A204.1 (cell line): ENCODE data around the gene NAP1L1.
A peak's percentile ranks its signal among the peaks of the same experiment; 100 is the strongest.

Experiments used
- FAIRE-seq: peaks from 2 replicates; lab custom pipeline; 2012; peaks lifted over from hg19 to GRCh38; lab: Jason Lieb, UNC

NAP1L1 gene

DNA sequence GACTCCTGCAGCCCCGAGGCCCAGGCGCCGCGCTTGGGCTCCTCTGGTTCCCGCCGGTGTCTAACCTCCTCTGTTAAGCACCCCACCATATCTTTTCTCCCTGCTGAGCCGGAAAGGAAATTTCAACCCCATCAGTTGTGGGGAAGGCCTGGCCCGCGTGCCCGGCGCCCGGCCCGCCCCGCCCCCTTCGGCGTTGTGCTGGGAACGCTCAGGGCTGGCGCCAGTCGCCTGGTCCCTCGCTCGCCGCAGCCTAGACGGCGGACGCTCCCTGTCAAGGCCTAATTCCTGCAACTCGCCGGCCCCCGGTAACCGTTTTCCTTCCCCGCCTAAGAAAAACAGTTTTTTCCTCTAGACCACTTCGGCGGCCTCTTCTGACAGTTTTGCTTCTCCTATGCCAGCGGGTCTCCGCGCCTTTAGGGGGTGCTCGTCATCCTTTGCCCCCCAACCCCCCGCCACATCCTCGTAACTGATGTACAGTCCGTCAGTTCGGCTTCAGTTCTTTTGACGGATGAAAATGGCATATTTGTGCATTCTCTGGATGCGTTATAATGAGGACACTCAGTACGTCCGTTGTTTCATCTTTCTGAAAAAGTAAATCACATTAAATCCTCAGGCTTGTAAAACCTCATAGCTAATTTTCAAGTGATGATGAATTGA, 506 bp upstream of the NAP1L1 start:
- no peak for FAIRE-seq

- FAIRE-seq: no peak
Measured at GRCh38 chr12:76083246-76083903, 1.1 kb downstream of the NAP1L1 start.

- FAIRE-seq: no peak
Measured at GRCh38 chr12:76081909-76082308, 2.6 kb downstream of the NAP1L1 start.

DNA sequence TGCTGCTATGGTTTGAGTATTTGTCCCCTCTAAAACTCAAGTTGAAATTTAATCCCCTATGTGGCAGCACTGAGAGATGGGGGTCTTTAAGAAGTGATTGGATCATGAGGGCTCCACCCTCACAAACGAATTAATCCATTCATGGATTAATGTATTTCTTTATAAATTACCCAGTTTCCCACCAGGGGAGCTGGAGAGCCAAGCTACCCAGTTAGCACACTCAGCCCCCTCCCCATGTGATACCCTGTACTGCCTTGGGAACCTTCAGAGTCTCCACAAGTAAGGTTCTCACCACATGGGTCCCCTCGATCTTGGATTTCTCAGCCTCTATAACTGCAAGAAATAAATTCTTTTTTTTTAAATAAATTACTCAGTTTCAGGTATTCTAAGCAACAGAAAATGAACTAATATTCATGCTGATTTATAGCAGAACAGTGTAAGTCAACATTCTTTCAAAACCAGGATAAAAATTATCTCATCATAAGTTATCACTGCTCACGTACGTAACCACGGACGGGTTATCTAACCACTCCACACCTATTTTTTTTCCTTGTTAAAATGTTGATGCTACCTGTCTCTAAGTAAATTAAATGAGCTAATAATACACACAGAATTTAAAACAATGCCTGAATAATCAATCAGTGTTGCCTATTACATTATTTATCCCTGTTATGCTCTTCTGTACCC, 3.6 kb downstream of the NAP1L1 start:
- FAIRE-seq: no peak

DNA sequence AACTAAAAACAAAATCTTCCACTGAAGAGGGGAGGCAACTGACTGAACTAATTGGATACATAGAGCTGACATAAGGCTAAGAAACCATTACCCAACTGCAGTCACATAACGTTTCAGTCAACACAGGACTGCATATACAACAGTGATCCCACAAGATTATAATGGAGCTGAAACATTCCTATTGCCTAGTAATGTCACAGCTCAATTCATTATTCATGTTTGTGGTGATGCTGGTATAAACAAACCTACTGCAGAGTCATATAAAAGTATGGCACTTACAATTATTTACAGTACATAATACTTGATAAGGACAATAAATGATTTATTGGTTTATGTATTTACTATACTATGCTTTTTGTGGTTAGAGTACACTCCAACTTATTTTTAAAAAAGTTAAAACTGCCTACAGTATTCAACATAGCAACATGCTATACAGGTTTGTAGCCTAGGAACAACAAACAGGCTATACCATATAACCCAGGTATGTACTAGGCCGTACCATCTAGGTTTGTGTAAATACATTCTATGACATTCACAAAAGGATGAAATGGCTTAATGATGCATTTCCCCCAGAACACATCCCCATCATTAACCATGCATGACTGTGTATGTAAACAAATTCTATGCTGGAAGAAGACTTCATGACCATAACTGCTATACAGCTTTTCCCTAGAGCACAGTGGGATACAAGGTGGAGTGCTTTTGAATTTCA, 4.3 kb downstream of the NAP1L1 start:
- no peak for FAIRE-seq

- no peak for FAIRE-seq
Measured at GRCh38 chr12:76078748-76079147, 5.7 kb downstream of the NAP1L1 start.

- FAIRE-seq: no peak
Measured at GRCh38 chr12:76075448-76075847, 9.0 kb downstream of the NAP1L1 start.

DNA sequence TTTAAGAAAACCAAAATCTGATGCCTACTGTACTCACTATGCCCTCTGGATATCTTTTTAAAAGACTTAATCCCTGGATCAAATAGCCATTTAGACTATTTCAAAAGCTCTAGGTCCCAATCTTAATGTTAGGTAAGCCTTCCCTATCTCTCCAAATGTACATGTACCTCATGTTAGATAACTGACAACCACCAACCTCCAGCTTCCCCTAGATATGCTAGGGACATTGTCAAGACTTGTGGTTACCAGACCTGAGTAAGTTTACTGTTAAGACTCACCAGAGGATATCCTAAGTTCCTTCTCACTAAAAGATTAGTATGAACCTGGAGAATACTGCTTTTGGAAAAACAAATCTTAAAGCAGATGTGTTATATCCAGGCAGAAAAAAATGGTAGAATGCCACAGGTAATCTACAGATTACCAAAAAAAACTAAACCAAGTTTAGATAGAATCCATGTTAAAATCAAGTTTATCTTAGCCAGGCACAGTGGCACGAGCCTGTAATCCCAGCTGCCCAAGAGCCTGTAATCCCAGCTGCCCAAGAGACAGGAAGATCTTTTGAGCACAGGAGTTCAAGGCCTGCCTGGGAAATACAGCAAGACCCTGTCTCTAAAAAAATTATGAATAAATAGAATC, 9.7 kb downstream of the NAP1L1 start:
- FAIRE-seq: no peak

GRCh38 chr12:76073561-76073960, 10.9 kb downstream of the NAP1L1 start:
- no peak for FAIRE-seq

DNA sequence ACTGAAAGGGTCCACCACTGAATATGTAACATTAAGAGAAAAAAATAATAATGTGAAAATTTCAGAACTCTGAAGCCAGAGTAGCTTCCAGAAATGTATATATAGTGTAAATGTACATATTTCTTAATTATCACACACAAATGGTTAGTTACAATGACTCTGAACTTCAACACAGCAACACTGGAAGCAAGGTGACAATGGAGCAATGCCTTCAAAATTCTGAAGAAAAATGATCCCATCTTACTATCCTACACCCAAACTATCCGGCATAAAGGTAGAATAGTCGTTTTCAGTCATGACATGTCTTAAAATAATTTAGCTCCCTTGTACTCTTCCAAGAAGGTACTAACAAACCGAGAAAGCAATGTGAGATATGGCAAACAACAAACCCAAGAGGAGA, 11.9 kb downstream of the NAP1L1 start:
- no peak for FAIRE-seq

DNA sequence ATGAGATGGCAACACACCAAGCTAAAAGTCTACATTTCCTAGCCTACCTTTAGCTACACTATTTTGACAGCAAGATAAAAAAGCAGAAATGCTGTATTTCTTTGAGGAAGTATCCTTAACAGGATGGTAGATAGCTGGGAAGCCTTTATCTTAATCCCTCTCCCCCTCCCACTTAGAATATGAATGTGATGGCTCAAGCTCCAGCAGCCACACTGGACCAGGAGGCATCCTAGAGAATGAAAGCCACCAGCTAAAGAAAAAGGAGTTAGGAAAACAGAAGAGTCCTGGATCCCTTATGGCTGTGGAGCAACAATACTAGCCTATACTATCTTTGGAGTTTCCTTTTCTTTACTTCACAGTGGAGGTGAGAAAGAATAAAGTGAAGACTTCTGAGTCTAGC, 15.1 kb downstream of the NAP1L1 start:
- FAIRE-seq: no peak

GRCh38 chr12:76065917-76066316, 18.6 kb downstream of the NAP1L1 start:
- FAIRE-seq: no peak

GRCh38 chr12:76064904-76065303, 19.6 kb downstream of the NAP1L1 start:
- peak; percentile 46 for FAIRE-seq

DNA sequence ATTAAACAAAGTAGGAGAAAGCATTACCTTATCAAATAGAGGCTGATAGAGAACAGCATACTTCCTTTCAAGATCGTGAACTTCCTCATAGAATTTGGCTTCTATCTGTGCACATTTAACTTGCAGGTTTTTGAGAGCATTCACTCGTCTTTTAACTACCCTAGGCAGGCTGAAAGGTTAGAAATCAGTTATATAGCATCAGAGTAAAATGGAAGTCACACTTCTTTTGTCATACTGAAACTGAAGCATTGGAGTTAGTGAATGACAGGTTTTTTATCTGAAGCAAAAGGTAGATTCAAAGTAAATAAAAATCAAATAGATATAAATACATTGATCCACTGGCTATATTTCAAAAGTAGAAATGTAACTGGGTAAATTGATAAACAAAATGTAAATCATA, 24.4 kb downstream of the NAP1L1 start:
- no peak for FAIRE-seq

GRCh38 chr12:76057326-76057725, 27.2 kb downstream of the NAP1L1 start:
- FAIRE-seq: no peak

- no peak for FAIRE-seq
Measured at GRCh38 chr12:76055393-76055792, 29.1 kb downstream of the NAP1L1 start.

DNA sequence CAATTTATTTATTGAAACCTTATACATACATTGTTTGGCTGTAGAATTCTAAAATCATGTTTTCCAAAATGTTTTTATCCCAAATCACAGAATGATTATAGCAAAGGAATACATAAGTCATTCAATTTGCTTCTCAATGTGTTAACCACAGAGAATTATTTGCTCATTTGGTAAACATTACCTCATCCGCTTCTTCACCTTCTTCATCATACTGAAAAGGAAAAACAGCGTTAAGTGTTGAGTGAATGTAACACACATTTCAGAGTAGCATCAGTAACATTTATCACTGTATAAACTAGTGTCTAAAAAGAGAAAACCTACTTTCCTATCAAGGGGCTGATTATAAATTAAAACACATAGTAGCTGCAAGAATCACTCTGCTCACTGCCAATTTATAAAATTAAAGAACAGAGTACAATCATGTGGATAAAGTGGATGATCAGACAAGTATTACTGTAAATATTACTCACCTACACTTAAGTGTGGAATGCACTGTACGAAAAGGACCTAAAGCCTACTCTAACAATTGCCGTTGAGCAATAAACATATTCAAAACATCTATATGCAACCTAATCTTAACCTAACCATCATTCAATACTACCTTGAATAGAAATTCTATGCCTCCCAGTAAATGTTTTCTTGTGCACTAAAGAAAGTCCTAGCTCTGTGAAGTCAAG, 34.8 kb downstream of the NAP1L1 start:
- no peak for FAIRE-seq

GRCh38 chr12:76047742-76048141, 36.7 kb downstream of the NAP1L1 start:
- no peak for FAIRE-seq

DNA sequence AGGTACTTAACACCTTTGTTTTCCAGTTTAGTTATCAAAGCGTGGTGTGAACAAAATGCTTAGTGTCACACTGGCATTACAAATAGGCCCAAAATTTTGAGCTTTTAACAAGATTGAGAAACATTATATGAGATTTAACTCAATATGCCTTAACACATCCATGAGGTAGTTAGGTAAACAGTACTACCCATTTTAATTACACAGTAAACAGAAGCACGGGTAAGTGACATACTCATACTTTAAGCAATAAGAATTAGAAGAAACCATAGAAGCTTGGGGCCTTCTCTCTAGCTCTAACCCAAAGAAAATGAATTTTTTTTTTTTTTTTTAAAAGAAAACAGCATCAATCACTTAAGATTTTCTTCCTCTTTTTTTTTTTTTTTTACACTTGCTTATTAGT, 37.4 kb downstream of the NAP1L1 start:
- FAIRE-seq: no peak

- no peak for FAIRE-seq
Measured at GRCh38 chr12:76043377-76043776, 41.1 kb downstream of the NAP1L1 start.

DNA sequence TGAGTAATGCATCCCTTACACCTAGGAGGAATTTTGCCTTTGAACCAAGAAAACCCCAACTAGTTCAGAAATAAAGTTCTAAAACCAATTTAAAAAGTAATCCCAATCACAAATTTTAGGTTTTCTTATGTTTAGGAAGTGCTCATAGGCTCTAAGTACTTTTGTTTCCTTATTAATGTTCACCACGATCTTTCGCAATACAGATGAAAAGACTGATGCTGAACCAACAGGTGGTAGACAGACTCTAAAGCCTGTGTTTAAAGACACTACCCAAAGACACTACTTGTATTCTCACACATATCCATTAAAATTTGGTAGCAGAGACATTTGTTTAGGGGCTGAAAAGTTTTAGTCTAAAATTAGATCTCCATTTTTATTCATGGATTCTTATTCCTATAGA, 42.3 kb downstream of the NAP1L1 start:
- no peak for FAIRE-seq

GRCh38 chr12:76041406-76041805, 43.1 kb downstream of the NAP1L1 start:
- FAIRE-seq: no peak
